PFSK-1 (cell line): ENCODE results near the gene LRGUK.

Experiments
- POLR2AphosphoS5 ChIP-seq: IDR thresholded peaks from 2 replicates; pipeline ENCODE4 v1.6.1; 2012; ENCODE audit warnings: low read depth, mild to moderate bottlenecking, control low read depth, low read length, moderate library complexity
- REST ChIP-seq, 2 experiments: IDR thresholded peaks; 2 replicates each; pipeline versions ENCODE4 v1.6.1 to v1.8.0; 2011 to 2012; ENCODE audit warnings: low read depth in 2 of 2, low read length in 2 of 2, control low read depth in 1 of 2, inconsistent platforms in 1 of 2, mild to moderate bottlenecking in 1 of 2, moderate library complexity in 1 of 2; ENCODE audit not compliant: insufficient read depth in 1 of 2
- TAF1 ChIP-seq: IDR thresholded peaks from 2 replicates; pipeline ENCODE4 v1.6.1; 2012; ENCODE audit warnings: low read length, control low read depth, borderline replicate concordance; ENCODE audit not compliant: insufficient read depth

DNA sequence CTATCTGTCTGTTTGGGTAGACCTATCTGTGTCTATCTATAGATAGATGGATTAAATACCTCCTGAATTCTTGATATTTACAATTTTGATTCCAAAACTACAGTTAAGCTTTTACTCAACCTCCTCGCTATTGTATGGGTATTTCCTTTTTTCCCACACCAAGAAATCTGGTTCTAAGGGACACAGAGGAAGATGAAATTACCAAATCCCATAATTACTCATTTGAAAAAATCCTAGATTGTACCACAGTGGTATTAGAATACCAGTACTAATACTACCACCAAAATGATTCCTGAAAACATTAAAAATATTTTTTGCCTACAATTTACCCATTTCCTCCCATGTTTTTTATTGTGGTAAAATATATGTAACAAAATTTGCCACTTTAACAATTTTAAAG lies 53.2 kb downstream of the LRGUK start:
- TF ChIP-seq POLR2AphosphoS5 (no peak), REST (IDR thresholded peaks at IDR 0.05; ENCODE audit: insufficient read depth in 1 of 2, low read depth in 2 of 2, low read length in 2 of 2) (no peak), TAF1 (no peak)
